SU-DHL-6 (cell line): ENCODE results near the gene DAZL.

Source experiments
- H2AFZ ChIP-seq: fragments of 200-600 bp; sonication (generic); 2 replicates; pipeline ENCODE4 v1.6.1; 2014; ENCODE audit warnings: low read depth, mild to moderate bottlenecking, moderate library complexity, mixed read lengths, antibody characterized with exemption, low read length; ENCODE audit not compliant: severe bottlenecking
- H3F3A ChIP-seq: fragments of 200-600 bp; shearing (Covaris generic); 2 replicates; pipeline ENCODE4 v1.6.0; 2016; ENCODE audit warnings: antibody characterized with exemption, mild to moderate bottlenecking; ENCODE audit not compliant: insufficient read depth
- H3K27ac ChIP-seq: fragments of 200-600 bp; sonication (generic); 2 replicates; pipeline ENCODE4 v1.5.1; 2016; ENCODE audit warnings: low read depth, mild to moderate bottlenecking, low read length, moderate library complexity, mixed read lengths
- H3K27me3 ChIP-seq: fragments of 200-600 bp; sonication (generic), shearing (Covaris generic); 2 replicates; pipeline ENCODE4 v1.6.0; 2014; ENCODE audit warnings: mild to moderate bottlenecking, low read length
- H3K36me3 ChIP-seq: fragments of 200-600 bp; sonication (generic); 2 replicates; pipeline ENCODE4 v1.6.1; 2014; ENCODE audit warnings: mild to moderate bottlenecking, low read length, mixed read lengths
- H3K4me2 ChIP-seq: fragments of 300-600, 200-600 bp; shearing (Covaris generic), sonication (generic); 2 replicates; pipeline ENCODE4 v1.6.0; 2014; ENCODE audit warnings: low read length, low read depth, mild to moderate bottlenecking; ENCODE audit not compliant: poor library complexity, severe bottlenecking
- H3K4me3 ChIP-seq: fragments of 200-600 bp; sonication (generic); 2 replicates; pipeline ENCODE4 v1.5.1; 2014; ENCODE audit warnings: antibody characterized with exemption, low read length, mild to moderate bottlenecking, mixed read lengths; ENCODE audit not compliant: insufficient read depth, poor library complexity, severe bottlenecking
- H3K79me2 ChIP-seq: fragments of 200-600 bp; sonication (generic); 2 replicates; pipeline ENCODE4 v1.6.1; 2014; ENCODE audit warnings: mild to moderate bottlenecking, low read length, moderate library complexity; ENCODE audit not compliant: insufficient read depth
- H3K9ac ChIP-seq: fragments of 200-600 bp; sonication (generic); 2 replicates; pipeline ENCODE4 v1.7.0; 2014; ENCODE audit warnings: mild to moderate bottlenecking, low read length
- H3K9me2 ChIP-seq: fragments of 200-600 bp; sonication (generic); replicated peaks from 2 replicates; pipeline ENCODE4 v1.6.1; 2014; ENCODE audit warnings: low read length; ENCODE audit not compliant: insufficient read depth
- H3K9me3 ChIP-seq: fragments of 200-600 bp; sonication (generic); 2 replicates; pipeline ENCODE4 v1.6.1; 2014; ENCODE audit warnings: low read length, mixed read lengths; ENCODE audit not compliant: insufficient read depth
- H4K20me1 ChIP-seq: fragments of 200-600 bp; sonication (generic); 2 replicates; pipeline ENCODE4 v1.6.1; 2014; ENCODE audit warnings: low read depth, mild to moderate bottlenecking, antibody characterized with exemption, low read length, moderate library complexity, mixed read lengths
- CTCF ChIP-seq: fragments of 200-600 bp; sonication (generic); IDR thresholded peaks from one replicate; pipeline ENCODE4 v1.5.1; 2017; ENCODE audit warnings: antibody characterized with exemption, mild to moderate bottlenecking, low read length, moderate library complexity; ENCODE audit not compliant: insufficient read depth, poor library complexity, severe bottlenecking
- EZH2phosphoT487 ChIP-seq: fragments of 200-600 bp; sonication (generic), shearing (Covaris generic); conservative IDR thresholded peaks from 2 replicates; pipeline ENCODE4 v1.6.1; 2018; ENCODE audit warnings: mild to moderate bottlenecking, antibody characterized with exemption, low read length, moderate library complexity, mixed read lengths

The DAZL gene, protein sequence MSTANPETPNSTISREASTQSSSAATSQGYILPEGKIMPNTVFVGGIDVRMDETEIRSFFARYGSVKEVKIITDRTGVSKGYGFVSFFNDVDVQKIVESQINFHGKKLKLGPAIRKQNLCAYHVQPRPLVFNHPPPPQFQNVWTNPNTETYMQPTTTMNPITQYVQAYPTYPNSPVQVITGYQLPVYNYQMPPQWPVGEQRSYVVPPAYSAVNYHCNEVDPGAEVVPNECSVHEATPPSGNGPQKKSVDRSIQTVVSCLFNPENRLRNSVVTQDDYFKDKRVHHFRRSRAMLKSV

GRCh38 chr3:16604887-16605602, at the start of gene DAZL:
Gene DAZL, minus strand, starts transcription at chr3:16605423. Its CDS starts 218 bp downstream, at chr3:16605205.
- Histone ChIP-seq H3K27me3 (no peaks in the 10 kb centered on the region), H3K4me3 (no peak within 1 kb of the TSS), H2AFZ (no peak within 1 kb of the TSS), H3K9me2 (no peaks in the 10 kb centered on the region), H4K20me1 (no peaks in the 10 kb centered on the region), H3K79me2 (no peaks in the 10 kb centered on the region), H3K27ac (no peak within 1 kb of the TSS), H3K36me3 (no peaks in the 10 kb centered on the region), H3K9ac (no peak within 1 kb of the TSS), H3K4me2 (no peak within 1 kb of the TSS), H3F3A (0 out of 2 replicates have a peak, but pooled peaks cover 2% of the 10 kb centered on the region), H3K9me3 (no peaks in the 10 kb centered on the region)
- TF ChIP-seq CTCF, result no peak
- TF ChIP-seq EZH2phosphoT487, result no peak

DNA sequence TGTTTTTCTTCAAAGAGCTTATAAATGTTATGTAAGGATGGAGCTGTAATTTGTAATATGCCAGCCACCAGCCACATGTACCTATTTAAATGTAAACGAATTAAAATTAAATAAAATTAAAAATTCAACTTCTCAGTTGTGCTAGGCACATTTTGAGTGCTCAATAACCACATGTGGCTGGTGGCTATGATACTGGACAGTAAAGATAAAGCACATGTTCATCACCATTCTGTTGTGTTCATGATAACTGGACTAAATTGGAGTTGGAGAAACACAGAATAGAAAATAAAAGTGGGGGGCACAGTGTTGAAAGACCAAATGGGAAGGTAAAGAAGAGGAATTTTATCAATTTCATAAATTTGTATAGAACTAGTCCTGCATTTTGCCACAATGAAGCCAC, 49.8 kb upstream of the DAZL start:
- no peak overlapping the region for H3K4me3 ChIP-seq

DNA sequence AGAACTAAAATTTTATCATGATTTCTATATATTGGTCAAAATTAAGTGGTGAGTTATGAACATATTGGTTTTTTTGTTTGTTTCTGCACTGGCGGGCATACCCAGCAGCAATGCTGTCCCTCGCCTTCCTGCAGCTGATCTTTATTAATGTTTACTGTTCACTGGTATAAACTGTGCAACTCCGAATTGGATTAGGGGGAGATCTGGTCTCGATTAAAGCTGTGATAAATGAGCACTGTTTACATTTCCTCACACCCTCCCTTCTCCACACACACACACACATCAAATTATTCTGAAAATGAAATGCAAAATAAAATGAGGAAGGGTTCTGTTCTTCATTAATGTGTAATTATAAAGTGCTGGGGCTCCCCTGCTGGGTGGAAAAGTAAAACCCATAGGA, 48.5 kb upstream of the DAZL start:
- no peaks in the 10 kb centered on the region for H3K9me3 ChIP-seq
- TF ChIP-seq CTCF, result no peak
- TF ChIP-seq EZH2phosphoT487, result no peak
- H3K36me3 ChIP-seq, result no peaks in the 10 kb centered on the region
- H3K9me2 ChIP-seq, result no peaks in the 10 kb centered on the region
- no peaks in the 10 kb centered on the region for H3F3A ChIP-seq
- H4K20me1 ChIP-seq, result no peaks in the 10 kb centered on the region
- no peak overlapping the region for H3K4me3 ChIP-seq
- H3K4me2 ChIP-seq, result no peak overlapping the region
- no peak overlapping the region for H3K27ac ChIP-seq
- no peaks in the 10 kb centered on the region for H3K79me2 ChIP-seq
- no peaks in the 10 kb centered on the region for H3K27me3 ChIP-seq
- no peak overlapping the region for H2AFZ ChIP-seq
- no peak overlapping the region for H3K9ac ChIP-seq

More for the DNA sequence above, 49.8 kb upstream of the DAZL start:
- Histone ChIP-seq H3K27me3 (no peaks in the 10 kb centered on the region), H3K9ac (no peak overlapping the region), H2AFZ (no peak overlapping the region), H3K9me3 (no peaks in the 10 kb centered on the region), H4K20me1 (no peaks in the 10 kb centered on the region), H3K27ac (no peak overlapping the region), H3F3A (no peaks in the 10 kb centered on the region), H3K4me2 (no peak overlapping the region), H3K79me2 (no peaks in the 10 kb centered on the region), H3K36me3 (no peaks in the 10 kb centered on the region), H3K9me2 (no peaks in the 10 kb centered on the region)
- TF ChIP-seq EZH2phosphoT487 (no peak), CTCF (no peak)
